GM10248 (cell line): Measurements from ENCODE around the gene PROM1.

Experiments
- CTCF ChIA-PET: fragments of 300-600 bp; sonication (Branson Sonifier 250); formaldehyde crosslinking; extraction: SDS; loops from one replicate; lab custom pipeline; 2021; ENCODE audit warnings: antibody characterized with exemption; lab: Yijun Ruan, JAX
- POLR2A ChIA-PET: fragments of 350-650 bp; sonication (Branson Sonifier 250); formaldehyde crosslinking; extraction: SDS; loops from one replicate; lab custom pipeline; 2020; ENCODE audit warnings: antibody characterized with exemption; lab: Yijun Ruan, JAX
- DNase-seq: peaks from one replicate; pipeline ENCODE4 v3.0.0; 2012; ENCODE audit errors: extremely low spot score
- CTCF ChIP-seq: IDR thresholded peaks from 2 replicates; pipeline ENCODE4 v1.5.1; 2012; ENCODE audit warnings: mild to moderate bottlenecking, low read depth; ENCODE audit errors: extremely low read depth, missing control alignments, control extremely low read depth

Gene PROM1

GRCh38 chr4:16124232-16124631, 40.4 kb upstream of the PROM1 start:
- DNase-seq, result no peak
- no peak for TF ChIP-seq CTCF
- POLR2A ChIA-PET, result no interaction called here
- CTCF ChIA-PET, result no interaction called here

- no peak for TF ChIP-seq CTCF
- CTCF ChIA-PET, result no interaction called here
These were observed 39.7 kb upstream of the PROM1 start for GRCh38 chr4:16123356-16124084.

GRCh38 chr4:16122784-16123183, 39.0 kb upstream of the PROM1 start:
- CTCF ChIA-PET, result no interaction called here
- POLR2A ChIA-PET, result no interaction called here
- TF ChIP-seq CTCF, result no peak
- DNase-seq, result no peak

More at GRCh38 chr4:16123356-16124084, 39.7 kb upstream of the PROM1 start:
- POLR2A ChIA-PET, result no interaction called here
- no peak for DNase-seq

- CTCF ChIA-PET, result no interaction called here
- no peak for TF ChIP-seq CTCF
- no peak for DNase-seq
These were observed 38.5 kb upstream of the PROM1 start for GRCh38 chr4:16122308-16122711.

GRCh38 chr4:16120720-16121119, 36.9 kb upstream of the PROM1 start:
- TF ChIP-seq CTCF, result no peak
- ChIA-PET CTCF (no interaction called here), POLR2A (no interaction called here)
- peak; percentile 26 for DNase-seq

More at GRCh38 chr4:16122308-16122711, 38.5 kb upstream of the PROM1 start:
- POLR2A ChIA-PET, result no interaction called here

- ChIA-PET POLR2A (no interaction called here), CTCF (no interaction called here)
- no peak for TF ChIP-seq CTCF
- DNase-seq, result no peak
These were observed 36.2 kb upstream of the PROM1 start for GRCh38 chr4:16119981-16120380.
